Endothelial cell of umbilical vein (primary cell): ENCODE data around the gene SRGAP3. TPM values are rescaled to one million over a fixed set of nuclear protein-coding genes. Genes with fewer than 3 reads are reported as not detected.

Experiments used
- BruUV-seq: library from RNA; stranded (reverse); fragments of 400-500 nt; replicated peaks from 2 replicates; lab custom pipeline; 2021; lab: Mats Ljungman, UMichigan
- CTCF ChIA-PET: fragments of 300-600, 350-600 bp; sonication (Branson Sonifier 250); formaldehyde crosslinking; loops from one replicate; lab custom pipeline; 2021; ENCODE audit warnings: antibody characterized with exemption, inconsistent platforms; lab: Charles Lee
- POLR2A ChIA-PET: fragments of 300-600, 350-600 bp; sonication (Branson Sonifier 250); formaldehyde crosslinking; loops from one replicate; lab custom pipeline; 2021; ENCODE audit warnings: antibody characterized with exemption, inconsistent platforms; lab: Charles Lee
- DNase-seq: peaks from one replicate; pipeline ENCODE4 v3.0.0-alpha.2; 2011; ENCODE audit warnings: low read depth, low spot score
- FAIRE-seq: peaks from 2 replicates; lab custom pipeline; 2011; peaks lifted over from hg19 to GRCh38; lab: Jason Lieb, UNC
- H2AFZ ChIP-seq: 2 replicates; pipeline ENCODE4 v1.6.0; 2012; ENCODE audit warnings: low read depth, low read length, control low read depth, inconsistent platforms
- H3K27ac ChIP-seq: 2 replicates; pipeline ENCODE4 v1.5.1; 2011; ENCODE audit warnings: low read depth, mild to moderate bottlenecking, control low read depth, low read length, moderate library complexity; ENCODE audit not compliant: insufficient read depth
- H3K27me3 ChIP-seq, 2 experiments: 2 replicates each; pipeline versions ENCODE4 v1.6.0 to v1.6.1; 2011; ENCODE audit warnings: low read length in 2 of 2, mixed read lengths in 1 of 2; ENCODE audit not compliant: control insufficient read depth in 2 of 2, insufficient read depth in 2 of 2
- H3K36me3 ChIP-seq, 2 experiments: 2 replicates in 1 of 2; 3 replicates in 1 of 2; pipeline ENCODE4 v1.5.1; 2011; ENCODE audit warnings: low read length in 2 of 2, mild to moderate bottlenecking in 1 of 2, moderate library complexity in 1 of 2; ENCODE audit not compliant: control insufficient read depth in 2 of 2, insufficient read depth in 2 of 2; ENCODE audit errors: extremely low read depth in 1 of 2
- H3K4me1 ChIP-seq: 3 replicates; pipeline ENCODE4 v1.5.1; 2011; ENCODE audit warnings: mild to moderate bottlenecking, low read length; ENCODE audit not compliant: control insufficient read depth, insufficient read depth; ENCODE audit errors: extremely low read depth
- H3K4me2 ChIP-seq: 2 replicates; pipeline ENCODE4 v1.6.1; 2011; ENCODE audit warnings: low read length, control low read depth, mixed read lengths; ENCODE audit not compliant: insufficient read depth
- H3K4me3 ChIP-seq, 3 experiments: fragments of 200-600 bp in 1 of 3; sonication (generic), shearing (Covaris generic) in 1 of 3; replicated peaks in 1 of 3; 2 replicates each; pipeline ENCODE4 v1.5.1; 2011 to 2016; ENCODE audit warnings: control low read depth in 3 of 3, low read length in 3 of 3, mild to moderate bottlenecking in 2 of 3, inconsistent platforms in 1 of 3, low read depth in 1 of 3, moderate library complexity in 1 of 3; ENCODE audit not compliant: insufficient read depth in 1 of 3
- H3K79me2 ChIP-seq: 2 replicates; pipeline ENCODE4 v1.6.0; 2012; ENCODE audit warnings: low read length, inconsistent platforms; ENCODE audit not compliant: control insufficient read depth, insufficient read depth
- H3K9ac ChIP-seq: replicated peaks from 2 replicates; pipeline ENCODE3; 2011; ENCODE audit warnings: low read length, control low read depth; ENCODE audit not compliant: insufficient read depth; ENCODE audit errors: extremely low read depth
- H3K9me1 ChIP-seq: replicated peaks from 3 replicates; pipeline ENCODE4 v1.6.0; 2011; ENCODE audit warnings: mild to moderate bottlenecking, low read length; ENCODE audit not compliant: control insufficient read depth, insufficient read depth; ENCODE audit errors: extremely low read depth
- H3K9me3 ChIP-seq: replicated peaks from 2 replicates; pipeline ENCODE4 v1.5.1; 2012; ENCODE audit warnings: low read length, inconsistent platforms; ENCODE audit not compliant: control insufficient read depth, insufficient read depth
- H4K20me1 ChIP-seq: replicated peaks from 2 replicates; pipeline ENCODE3; 2011; ENCODE audit warnings: mild to moderate bottlenecking, low read length; ENCODE audit not compliant: control insufficient read depth, insufficient read depth; ENCODE audit errors: extremely low read depth
- CTCF ChIP-seq, 2 donors: IDR thresholded peaks; 1 replicate in 1 of 2; 2 replicates in 1 of 2; pipeline ENCODE4 v1.5.1; 2011; ENCODE audit warnings: low read length in 2 of 2, mild to moderate bottlenecking in 2 of 2, moderate library complexity in 2 of 2, control low read depth in 1 of 2, inconsistent platforms in 1 of 2, low read depth in 1 of 2; ENCODE audit not compliant: insufficient read depth in 1 of 2; ENCODE audit errors: extremely low read depth in 1 of 2
- EZH2 ChIP-seq: IDR thresholded peaks from 2 replicates; pipeline ENCODE4 v1.6.1; 2012; ENCODE audit warnings: borderline replicate concordance, low read depth, mild to moderate bottlenecking, moderate library complexity, low read length, inconsistent platforms; ENCODE audit not compliant: severe bottlenecking
- FOS ChIP-seq: IDR thresholded peaks from 2 replicates; pipeline ENCODE4 v1.6.1; 2011; ENCODE audit warnings: mild to moderate bottlenecking, low read length, moderate library complexity, borderline replicate concordance; ENCODE audit not compliant: insufficient read depth
- GATA2 ChIP-seq: IDR thresholded peaks from 2 replicates; pipeline ENCODE4 v1.7.0; 2011; ENCODE audit warnings: low read depth, mild to moderate bottlenecking, moderate library complexity, mixed read lengths, low read length; ENCODE audit not compliant: insufficient read length, insufficient read depth
- JUN ChIP-seq: IDR thresholded peaks from 2 replicates; pipeline ENCODE4 v1.6.1; 2011; ENCODE audit warnings: borderline replicate concordance, low read depth; ENCODE audit not compliant: insufficient read length, insufficient read depth
- MYC ChIP-seq: IDR thresholded peaks from one replicate; pipeline ENCODE4 v1.6.1; 2011; ENCODE audit warnings: mild to moderate bottlenecking, low read depth, low read length
- POLR2A ChIP-seq: IDR thresholded peaks from 2 replicates; pipeline ENCODE4 v1.6.1; 2012; ENCODE audit warnings: low read depth, mild to moderate bottlenecking, control low read depth, low read length
- POLR2AphosphoS5 ChIP-seq: IDR thresholded peaks from 2 replicates; pipeline ENCODE4 v1.6.1; 2012; ENCODE audit warnings: low read depth, mild to moderate bottlenecking, control low read depth, low read length, moderate library complexity; ENCODE audit not compliant: insufficient read depth
- dilution Hi-C: fragments of 300-500 bp; cut with MboI; formaldehyde crosslinking; loops from one replicate; pipeline ENCODE4 v1.15.0; 2019; ENCODE audit warnings: low sequenced_read_pairs; ENCODE audit not compliant: extremely low pct_ligation_motif_present
- intact Hi-C: fragments of 100-400 bp; cut with micrococcal nuclease; formaldehyde crosslinking; loops from one replicate; pipeline ENCODE4 v1.10.0; 2022
- polyA plus RNA-seq, 4 experiments: library from polyadenylated mRNA; depleted of rRNA in 3 of 4; stranded (reverse) in 3 of 4; unstranded in 1 of 4; fragments of >200 nt; gene quantifications; 2 replicates each; pipeline versions ENCODE4 v1.2.1 to v1.2.3, GENCODE V29; 2011 to 2012; ENCODE audit warnings: missing spikeins in 1 of 4
- total RNA-seq: library from RNA; stranded (reverse); gene quantifications from 2 replicates; pipeline ENCODE4 v1.2.3, GENCODE V29; 2021
- TF ChIP-seq, protein P1 (sequence below): IDR thresholded peaks from 2 replicates; pipeline ENCODE4 v1.6.1; 2011; ENCODE audit not compliant: insufficient read depth, insufficient read length

Gene SRGAP3
- total and polyA plus RNA-seq, 2 donors (not counting 3 experiments of a cell fraction or from before 2014, with no cell fraction given), result 0.06 TPM; not detected in 1

GRCh38 chr3:9298236-9298635, 48.8 kb upstream of the SRGAP3 start:
- no peak for DNase-seq
- Histone ChIP-seq H3K36me3 (no peaks in the 10 kb centered on the region), H2AFZ (no peak overlapping the region), H3K4me2 (no peak overlapping the region), H3K27ac (no peak overlapping the region), H3K9me1 (no peaks in the 10 kb centered on the region), H3K27me3 (no peaks in the 10 kb centered on the region), H3K79me2 (no peaks in the 10 kb centered on the region), H3K4me1 (no peaks in the 10 kb centered on the region), H3K4me3 (no peak overlapping the region), H4K20me1 (no peaks in the 10 kb centered on the region), H3K9ac (no peak overlapping the region), H3K9me3 (no peaks in the 10 kb centered on the region)
- CTCF ChIA-PET, result no interaction called here
- no TSS peak for BruUV-seq
- POLR2A ChIA-PET, result no interaction called here
- FAIRE-seq, result no peak
- dilution Hi-C loops (no loop called here), intact Hi-C loops (no loop called here)
- no peak for TF ChIP-seq FOS
- no peak for TF ChIP-seq POLR2A
- no peak for TF ChIP-seq JUN
- no peak for TF ChIP-seq POLR2AphosphoS5
- no peak for TF ChIP-seq GATA2
- TF ChIP-seq, protein P1, sequence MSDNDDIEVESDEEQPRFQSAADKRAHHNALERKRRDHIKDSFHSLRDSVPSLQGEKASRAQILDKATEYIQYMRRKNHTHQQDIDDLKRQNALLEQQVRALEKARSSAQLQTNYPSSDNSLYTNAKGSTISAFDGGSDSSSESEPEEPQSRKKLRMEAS, result no peak
- TF ChIP-seq EZH2, result no peak
- no peak for TF ChIP-seq CTCF (IDR thresholded peaks at IDR 0.05; ENCODE audit: extremely low read depth in 1 of 2, insufficient read depth in 1 of 2, low read depth in 1 of 2, low read length in 2 of 2)
- no peak for TF ChIP-seq MYC
